Measurements from ENCODE around the gene REV1. TPM values are rescaled to one million over a fixed set of nuclear protein-coding genes. Genes with fewer than 3 reads are reported as not detected.

The REV1 gene
- total and polyA plus RNA-seq, 4 donors: 4.0 to 37.7 (median 16.2) TPM

DNA sequence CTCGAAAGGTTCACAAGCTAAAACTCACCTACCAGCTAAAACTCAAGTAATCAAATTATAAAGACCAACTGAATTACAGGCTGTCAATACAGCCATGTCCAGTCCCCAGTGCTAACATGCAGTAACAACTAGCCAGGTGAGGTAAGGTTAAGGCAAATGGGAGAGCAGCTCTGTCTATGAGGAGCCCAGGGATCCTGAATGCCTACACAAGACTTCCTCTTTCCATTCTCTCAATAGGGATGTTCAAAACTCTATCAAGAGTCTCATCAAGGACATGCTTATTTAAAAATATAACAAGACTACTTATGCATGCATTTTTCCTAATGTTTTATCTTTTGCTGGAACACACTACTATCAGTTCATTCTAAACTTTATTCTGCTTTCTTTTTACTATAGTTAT is 20.4 kb downstream of the REV1 start:
- 95% methylated on average over 1 of the region's 1 CpG for WGBS
- DNase-seq (ENCODE audit: low spot score): no peak
- Histone ChIP-seq H3K36me3 (ENCODE audit: control insufficient read depth in 4 of 4, insufficient read depth in 3 of 4, low read depth in 1 of 4, low read length in 3 of 4) (no peaks in the 10 kb centered on the region), H3K4me3 (ENCODE audit: low read depth in 1 of 3, low read length in 3 of 3) (no peak overlapping the region), H3K9me3 (ENCODE audit: control insufficient read depth in 4 of 4, low read length in 3 of 4) (no peaks in the 10 kb centered on the region), H3K9ac (ENCODE audit: low read depth in 1 of 2, low read length in 2 of 2) (no peak overlapping the region), H3K27ac (ENCODE audit: low read depth in 1 of 2, low read length in 2 of 2) (no peak overlapping the region), H3K27me3 (ENCODE audit: control insufficient read depth in 4 of 4, insufficient read depth in 4 of 4, low read length in 3 of 4) (no peaks in the 10 kb centered on the region), H3K4me1 (ENCODE audit: control insufficient read depth in 4 of 4, insufficient read depth in 4 of 4, low read length in 3 of 4) (peaks cover 4 to 16% (median 5%) of the 10 kb centered on the region in 4 donors)
- TF ChIP-seq, protein P1, sequence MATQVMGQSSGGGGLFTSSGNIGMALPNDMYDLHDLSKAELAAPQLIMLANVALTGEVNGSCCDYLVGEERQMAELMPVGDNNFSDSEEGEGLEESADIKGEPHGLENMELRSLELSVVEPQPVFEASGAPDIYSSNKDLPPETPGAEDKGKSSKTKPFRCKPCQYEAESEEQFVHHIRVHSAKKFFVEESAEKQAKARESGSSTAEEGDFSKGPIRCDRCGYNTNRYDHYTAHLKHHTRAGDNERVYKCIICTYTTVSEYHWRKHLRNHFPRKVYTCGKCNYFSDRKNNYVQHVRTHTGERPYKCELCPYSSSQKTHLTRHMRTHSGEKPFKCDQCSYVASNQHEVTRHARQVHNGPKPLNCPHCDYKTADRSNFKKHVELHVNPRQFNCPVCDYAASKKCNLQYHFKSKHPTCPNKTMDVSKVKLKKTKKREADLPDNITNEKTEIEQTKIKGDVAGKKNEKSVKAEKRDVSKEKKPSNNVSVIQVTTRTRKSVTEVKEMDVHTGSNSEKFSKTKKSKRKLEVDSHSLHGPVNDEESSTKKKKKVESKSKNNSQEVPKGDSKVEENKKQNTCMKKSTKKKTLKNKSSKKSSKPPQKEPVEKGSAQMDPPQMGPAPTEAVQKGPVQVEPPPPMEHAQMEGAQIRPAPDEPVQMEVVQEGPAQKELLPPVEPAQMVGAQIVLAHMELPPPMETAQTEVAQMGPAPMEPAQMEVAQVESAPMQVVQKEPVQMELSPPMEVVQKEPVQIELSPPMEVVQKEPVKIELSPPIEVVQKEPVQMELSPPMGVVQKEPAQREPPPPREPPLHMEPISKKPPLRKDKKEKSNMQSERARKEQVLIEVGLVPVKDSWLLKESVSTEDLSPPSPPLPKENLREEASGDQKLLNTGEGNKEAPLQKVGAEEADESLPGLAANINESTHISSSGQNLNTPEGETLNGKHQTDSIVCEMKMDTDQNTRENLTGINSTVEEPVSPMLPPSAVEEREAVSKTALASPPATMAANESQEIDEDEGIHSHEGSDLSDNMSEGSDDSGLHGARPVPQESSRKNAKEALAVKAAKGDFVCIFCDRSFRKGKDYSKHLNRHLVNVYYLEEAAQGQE (IDR thresholded peaks at IDR 0.05): no peak
- TF ChIP-seq TAF1 (conservative IDR thresholded peaks at IDR 0.05) (no peak), JUND (IDR thresholded peaks at IDR 0.05) (no peak), YY1 (IDR thresholded peaks at IDR 0.05) (no peak), HNF4A (conservative IDR thresholded peaks at IDR 0.05) (no peak), SP1 (IDR thresholded peaks at IDR 0.05) (no peak), FOXA2 (IDR thresholded peaks at IDR 0.05) (no peak), RXRA (IDR thresholded peaks at IDR 0.05) (no peak), RAD21 (IDR thresholded peaks at IDR 0.05) (no peak), NR2F2 (IDR thresholded peaks at IDR 0.05) (no peak), FOXA1 (IDR thresholded peaks at IDR 0.05) (no peak), HNF4G (IDR thresholded peaks at IDR 0.05) (no peak)
- TF ChIP-seq, protein P2, sequence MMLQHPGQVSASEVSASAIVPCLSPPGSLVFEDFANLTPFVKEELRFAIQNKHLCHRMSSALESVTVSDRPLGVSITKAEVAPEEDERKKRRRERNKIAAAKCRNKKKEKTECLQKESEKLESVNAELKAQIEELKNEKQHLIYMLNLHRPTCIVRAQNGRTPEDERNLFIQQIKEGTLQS (IDR thresholded peaks at IDR 0.05): no peak
- TF ChIP-seq, protein P3, sequence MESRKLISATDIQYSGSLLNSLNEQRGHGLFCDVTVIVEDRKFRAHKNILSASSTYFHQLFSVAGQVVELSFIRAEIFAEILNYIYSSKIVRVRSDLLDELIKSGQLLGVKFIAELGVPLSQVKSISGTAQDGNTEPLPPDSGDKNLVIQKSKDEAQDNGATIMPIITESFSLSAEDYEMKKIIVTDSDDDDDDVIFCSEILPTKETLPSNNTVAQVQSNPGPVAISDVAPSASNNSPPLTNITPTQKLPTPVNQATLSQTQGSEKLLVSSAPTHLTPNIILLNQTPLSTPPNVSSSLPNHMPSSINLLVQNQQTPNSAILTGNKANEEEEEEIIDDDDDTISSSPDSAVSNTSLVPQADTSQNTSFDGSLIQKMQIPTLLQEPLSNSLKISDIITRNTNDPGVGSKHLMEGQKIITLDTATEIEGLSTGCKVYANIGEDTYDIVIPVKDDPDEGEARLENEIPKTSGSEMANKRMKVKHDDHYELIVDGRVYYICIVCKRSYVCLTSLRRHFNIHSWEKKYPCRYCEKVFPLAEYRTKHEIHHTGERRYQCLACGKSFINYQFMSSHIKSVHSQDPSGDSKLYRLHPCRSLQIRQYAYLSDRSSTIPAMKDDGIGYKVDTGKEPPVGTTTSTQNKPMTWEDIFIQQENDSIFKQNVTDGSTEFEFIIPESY (IDR thresholded peaks at IDR 0.05): no peak
- TF ChIP-seq, protein P4, sequence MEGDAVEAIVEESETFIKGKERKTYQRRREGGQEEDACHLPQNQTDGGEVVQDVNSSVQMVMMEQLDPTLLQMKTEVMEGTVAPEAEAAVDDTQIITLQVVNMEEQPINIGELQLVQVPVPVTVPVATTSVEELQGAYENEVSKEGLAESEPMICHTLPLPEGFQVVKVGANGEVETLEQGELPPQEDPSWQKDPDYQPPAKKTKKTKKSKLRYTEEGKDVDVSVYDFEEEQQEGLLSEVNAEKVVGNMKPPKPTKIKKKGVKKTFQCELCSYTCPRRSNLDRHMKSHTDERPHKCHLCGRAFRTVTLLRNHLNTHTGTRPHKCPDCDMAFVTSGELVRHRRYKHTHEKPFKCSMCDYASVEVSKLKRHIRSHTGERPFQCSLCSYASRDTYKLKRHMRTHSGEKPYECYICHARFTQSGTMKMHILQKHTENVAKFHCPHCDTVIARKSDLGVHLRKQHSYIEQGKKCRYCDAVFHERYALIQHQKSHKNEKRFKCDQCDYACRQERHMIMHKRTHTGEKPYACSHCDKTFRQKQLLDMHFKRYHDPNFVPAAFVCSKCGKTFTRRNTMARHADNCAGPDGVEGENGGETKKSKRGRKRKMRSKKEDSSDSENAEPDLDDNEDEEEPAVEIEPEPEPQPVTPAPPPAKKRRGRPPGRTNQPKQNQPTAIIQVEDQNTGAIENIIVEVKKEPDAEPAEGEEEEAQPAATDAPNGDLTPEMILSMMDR (IDR thresholded peaks at IDR 0.05; ENCODE audit: low read depth, low read length, missing input control): no peak
- TF ChIP-seq, protein P5, sequence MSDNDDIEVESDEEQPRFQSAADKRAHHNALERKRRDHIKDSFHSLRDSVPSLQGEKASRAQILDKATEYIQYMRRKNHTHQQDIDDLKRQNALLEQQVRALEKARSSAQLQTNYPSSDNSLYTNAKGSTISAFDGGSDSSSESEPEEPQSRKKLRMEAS (IDR thresholded peaks at IDR 0.05): no peak

DNA sequence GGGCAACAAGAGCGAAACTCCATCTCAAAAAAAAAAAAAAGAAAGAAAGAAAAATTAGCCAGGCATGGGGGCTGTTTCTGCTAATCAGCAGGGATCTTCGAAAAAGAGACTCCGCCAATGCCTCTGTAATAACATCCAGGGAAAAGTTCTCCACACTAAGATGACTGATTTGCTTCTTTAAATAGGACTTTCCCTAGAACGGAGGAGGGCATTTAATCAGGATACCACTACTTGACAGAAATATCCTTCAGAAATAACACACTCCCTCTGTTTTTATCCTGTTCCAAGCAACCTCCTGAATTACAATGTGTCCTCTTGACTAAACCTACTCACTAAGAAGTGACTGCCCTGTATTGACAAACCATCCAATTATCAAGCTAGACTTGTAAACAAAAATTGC is 21.7 kb downstream of the REV1 start:
- Histone ChIP-seq H3K4me1 (ENCODE audit: control insufficient read depth in 4 of 4, insufficient read depth in 4 of 4, low read length in 3 of 4) (peaks cover 4 to 16% (median 5%) of the 10 kb centered on the region in 4 donors), H3K4me3 (ENCODE audit: low read depth in 1 of 3, low read length in 3 of 3) (no peak overlapping the region)
- TF ChIP-seq, protein P5 (IDR thresholded peaks at IDR 0.05): no peak
- TF ChIP-seq, protein P2 (IDR thresholded peaks at IDR 0.05): no peak
- TF ChIP-seq NR2F2 (IDR thresholded peaks at IDR 0.05) (no peak), FOXA1 (IDR thresholded peaks at IDR 0.05) (no peak), TAF1 (conservative IDR thresholded peaks at IDR 0.05) (no peak), GABPA (IDR thresholded peaks at IDR 0.05 in 1 of 2, conservative IDR thresholded peaks at IDR 0.05 in 1 of 2) (no peak), HNF4G (IDR thresholded peaks at IDR 0.05) (no peak), RAD21 (IDR thresholded peaks at IDR 0.05) (no peak), JUND (IDR thresholded peaks at IDR 0.05) (no peak), SP1 (IDR thresholded peaks at IDR 0.05) (no peak), YY1 (IDR thresholded peaks at IDR 0.05) (no peak), RXRA (IDR thresholded peaks at IDR 0.05) (no peak), HNF4A (conservative IDR thresholded peaks at IDR 0.05) (no peak), EGR1 (IDR thresholded peaks at IDR 0.05; ENCODE audit: low read depth in 2 of 2) (no peak)
- TF ChIP-seq, protein P1 (IDR thresholded peaks at IDR 0.05): no peak

More for the DNA sequence above, 21.7 kb downstream of the REV1 start:
- Histone ChIP-seq H3K9me3 (ENCODE audit: control insufficient read depth in 4 of 4, low read length in 3 of 4) (no peaks in the 10 kb centered on the region), H3K9ac (ENCODE audit: low read depth in 1 of 2, low read length in 2 of 2) (no peak overlapping the region), H3K27ac (ENCODE audit: low read depth in 1 of 2, low read length in 2 of 2) (peak overlapping the region in 1 of 2 donors; percentile 22), H3K36me3 (ENCODE audit: control insufficient read depth in 4 of 4, insufficient read depth in 3 of 4, low read depth in 1 of 4, low read length in 3 of 4) (no peaks in the 10 kb centered on the region), H3K27me3 (ENCODE audit: control insufficient read depth in 4 of 4, insufficient read depth in 4 of 4, low read length in 3 of 4) (no peaks in the 10 kb centered on the region)
- 90% methylated on average over 4 of the region's 4 CpGs for WGBS
- no peak for DNase-seq (ENCODE audit: low spot score)

All from liver (tissue), 9 donors.